GM06990 (cell line): Measurements from ENCODE around the gene SEMA3F.

ENCODE experiments used
- DNase-seq: peaks from one replicate; pipeline ENCODE4 v3.0.0-alpha.2; 2011; ENCODE audit not compliant: insufficient read length; ENCODE audit errors: extremely low read depth
- H3K27me3 ChIP-seq: replicated peaks from 2 replicates; pipeline ENCODE4 v1.6.0; 2011; ENCODE audit warnings: low read length; ENCODE audit not compliant: control insufficient read depth, insufficient read depth
- H3K36me3 ChIP-seq: 2 replicates; pipeline ENCODE4 v1.5.1; 2011; ENCODE audit warnings: low read length; ENCODE audit not compliant: control insufficient read depth, insufficient read depth
- H3K4me3 ChIP-seq: replicated peaks from 2 replicates; pipeline ENCODE4 v1.5.1; 2011; ENCODE audit warnings: low read depth, mild to moderate bottlenecking, control low read depth, low read length
- CTCF ChIP-seq: IDR thresholded peaks from 2 replicates; pipeline ENCODE4 v1.5.1; 2011; ENCODE audit warnings: low read length, control low read depth, mild to moderate bottlenecking, inconsistent platforms; ENCODE audit not compliant: insufficient read depth, poor library complexity, severe bottlenecking

Gene SEMA3F

GRCh38 chr3:50237754-50238548 is 82.8 kb downstream of the SEMA3F start:
- peak; percentile 89 for DNase-seq
- Histone ChIP-seq H3K4me3 (peak overlapping the region; percentile 90), H3K27me3 (no peaks in the 10 kb centered on the region), H3K36me3 (peaks cover 3% of the 10 kb centered on the region)
- TF ChIP-seq CTCF, result no peak

GRCh38 chr3:50238549-50239026 is 83.5 kb downstream of the SEMA3F start:
- DNase-seq, result no peak
- Histone ChIP-seq H3K4me3 (peak overlapping the region; percentile 90), H3K27me3 (no peaks in the 10 kb centered on the region), H3K36me3 (peaks cover 3% of the 10 kb centered on the region)
- no peak for TF ChIP-seq CTCF
